GM12878 (cell line): ENCODE results near the gene TNS4. TPM values are rescaled to one million over a fixed set of nuclear protein-coding genes. Genes with fewer than 3 reads are reported as not detected.

ENCODE experiments used
- ATF7 ChIP-seq: fragments of 450-650 bp; IDR thresholded peaks from 2 replicates; pipeline ENCODE4 v1.6.1; 2016; ENCODE audit warnings: low read depth, mild to moderate bottlenecking
- BMI1 ChIP-seq: fragments of 450-650 bp; IDR thresholded peaks from 2 replicates; pipeline ENCODE4 v1.6.1; 2016; ENCODE audit warnings: mild to moderate bottlenecking, moderate library complexity, borderline replicate concordance
- BRCA1 ChIP-seq: IDR thresholded peaks from 2 replicates; pipeline ENCODE4 v1.6.1; 2011; ENCODE audit warnings: low read depth, low read length, improper control_type of control experiment
- CREM ChIP-seq: IDR thresholded peaks from 2 replicates; pipeline ENCODE4 v1.6.1; 2014; ENCODE audit warnings: antibody characterized with exemption, low read depth
- EED ChIP-seq: sonication (generic); IDR thresholded peaks from 2 replicates; pipeline ENCODE4 v1.6.1; 2016; ENCODE audit warnings: antibody characterized with exemption, low read depth
- EGR1 ChIP-seq, 2 experiments: IDR thresholded peaks; 1 replicate in 1 of 2; 2 replicates in 1 of 2; pipeline ENCODE4 v1.6.1; 2011 to 2012; ENCODE audit warnings: low read depth in 2 of 2, low read length in 2 of 2, borderline replicate concordance in 1 of 2, mild to moderate bottlenecking in 1 of 2, moderate library complexity in 1 of 2
- GABPA ChIP-seq: IDR thresholded peaks from 2 replicates; pipeline ENCODE4 v1.6.1; 2014; ENCODE audit warnings: antibody characterized with exemption, low read depth, mild to moderate bottlenecking, inconsistent platforms
- IKZF1 ChIP-seq: fragments of 450-650 bp; conservative IDR thresholded peaks from 2 replicates; pipeline ENCODE4 v1.6.1; 2017; ENCODE audit warnings: antibody characterized with exemption, mild to moderate bottlenecking
- KLF5 ChIP-seq: fragments of 450-650 bp; IDR thresholded peaks from 2 replicates; pipeline ENCODE4 v1.6.1; 2014; ENCODE audit warnings: mild to moderate bottlenecking; ENCODE audit not compliant: partially characterized antibody
- MEF2B ChIP-seq: fragments of 450-650 bp; IDR thresholded peaks from 2 replicates; pipeline ENCODE4 v1.6.1; 2018; ENCODE audit warnings: mild to moderate bottlenecking, moderate library complexity; ENCODE audit not compliant: partially characterized antibody, poor library complexity, severe bottlenecking
- NR2C2 ChIP-seq: IDR thresholded peaks from 2 replicates; pipeline ENCODE4 v1.6.1; 2011; ENCODE audit warnings: borderline replicate concordance, low read depth; ENCODE audit not compliant: control insufficient read depth, insufficient read length
- PML ChIP-seq: IDR thresholded peaks from 2 replicates; pipeline ENCODE4 v1.6.1; 2012; ENCODE audit warnings: low read length, inconsistent platforms
- POLR2A ChIP-seq: IDR thresholded peaks from 2 replicates; pipeline ENCODE4 v1.6.1; 2011; ENCODE audit warnings: low read depth, mild to moderate bottlenecking, low read length
- RBBP5 ChIP-seq: fragments of 200-600 bp; sonication (generic); conservative IDR thresholded peaks from 2 replicates; pipeline ENCODE4 v1.6.1; 2016
- RELA ChIP-seq: fragments of 450-650 bp; IDR thresholded peaks from 2 replicates; pipeline ENCODE4 v1.8.0; 2014; ENCODE audit warnings: borderline replicate concordance; ENCODE audit not compliant: partially characterized antibody
- SIX5 ChIP-seq: IDR thresholded peaks from 2 replicates; pipeline ENCODE4 v1.6.1; 2011; ENCODE audit warnings: mild to moderate bottlenecking, low read depth, low read length, moderate library complexity; ENCODE audit not compliant: severe bottlenecking
- SMAD1 ChIP-seq: fragments of 450-650 bp; IDR thresholded peaks from 2 replicates; pipeline ENCODE4 v1.6.1; 2018; ENCODE audit warnings: mild to moderate bottlenecking, low read depth; ENCODE audit not compliant: partially characterized antibody
- SMC3 ChIP-seq: IDR thresholded peaks from 2 replicates; pipeline ENCODE4 v1.6.1; 2011; ENCODE audit warnings: low read length, improper control_type of control experiment, borderline replicate concordance
- STAT1 ChIP-seq: fragments of 450-650 bp; conservative IDR thresholded peaks from 2 replicates; pipeline ENCODE4 v1.6.1; 2014; ENCODE audit warnings: antibody characterized with exemption, mild to moderate bottlenecking
- SUPT20H ChIP-seq: IDR thresholded peaks from 2 replicates; pipeline ENCODE4 v1.6.1; 2011; ENCODE audit warnings: low read depth, mild to moderate bottlenecking, low read length, moderate library complexity, borderline replicate concordance; ENCODE audit not compliant: control insufficient read depth
- polyA plus RNA-seq, 11 experiments: library from polyadenylated mRNA; depleted of rRNA in 4 of 11; unstranded in 6 of 11; stranded (reverse) in 5 of 11; fragments of >200 nt; fragmentation: Nextera tagmentation in 4 of 11; fragmentation: Illumina TruSeq in 1 of 11; extraction: Ambion mirVana in 4 of 11; extraction: Trizol in 1 of 11; gene quantifications; 1 replicate in 1 of 11; 2 replicates in 10 of 11; pipeline versions ENCODE4 v1.2.1 to v1.2.3, GENCODE V29; 2011 to 2016; ENCODE audit warnings: inconsistent platforms in 2 of 11, missing spikeins in 2 of 11, low read depth in 1 of 11
- total RNA-seq, 4 experiments: library from RNA; depleted of rRNA in 3 of 4; stranded (reverse); fragments of >200 nt in 3 of 4; fragmentation: Illumina TruSeq in 1 of 4; extraction: Trizol in 1 of 4; gene quantifications; 2 replicates each; pipeline versions ENCODE4 v1.2.1 to v1.2.3, GENCODE V29; 2013 to 2021
- TF ChIP-seq, protein P1 (sequence below): IDR thresholded peaks from 2 replicates; pipeline ENCODE4 v1.6.1; 2011; ENCODE audit warnings: mild to moderate bottlenecking, low read depth, low read length, moderate library complexity; ENCODE audit not compliant: insufficient replicate concordance
- TF ChIP-seq, protein P2 (sequence below): IDR thresholded peaks from 2 replicates; pipeline ENCODE4 v1.6.1; 2011; ENCODE audit warnings: borderline replicate concordance, low read depth, mild to moderate bottlenecking, moderate library complexity, mixed read lengths, low read length; ENCODE audit not compliant: insufficient read depth; ENCODE audit errors: extremely low read length
- TF ChIP-seq, protein P3 (sequence below): fragments of 450-650 bp; IDR thresholded peaks from 2 replicates; pipeline ENCODE4 v1.6.1; 2017; ENCODE audit warnings: mild to moderate bottlenecking
- TF ChIP-seq, protein P4 (sequence below): fragments of 450-650 bp; IDR thresholded peaks from 2 replicates; pipeline ENCODE4 v1.6.1; 2018; ENCODE audit warnings: borderline replicate concordance, mild to moderate bottlenecking; ENCODE audit not compliant: partially characterized antibody

TNS4 gene
- total and polyA plus RNA-seq, 10 of the 15 experiments (the other 5 are each of a cell fraction or from before 2014, with no cell fraction given) = 0.10 to 0.90 (median 0.68) TPM; not detected in 2

DNA sequence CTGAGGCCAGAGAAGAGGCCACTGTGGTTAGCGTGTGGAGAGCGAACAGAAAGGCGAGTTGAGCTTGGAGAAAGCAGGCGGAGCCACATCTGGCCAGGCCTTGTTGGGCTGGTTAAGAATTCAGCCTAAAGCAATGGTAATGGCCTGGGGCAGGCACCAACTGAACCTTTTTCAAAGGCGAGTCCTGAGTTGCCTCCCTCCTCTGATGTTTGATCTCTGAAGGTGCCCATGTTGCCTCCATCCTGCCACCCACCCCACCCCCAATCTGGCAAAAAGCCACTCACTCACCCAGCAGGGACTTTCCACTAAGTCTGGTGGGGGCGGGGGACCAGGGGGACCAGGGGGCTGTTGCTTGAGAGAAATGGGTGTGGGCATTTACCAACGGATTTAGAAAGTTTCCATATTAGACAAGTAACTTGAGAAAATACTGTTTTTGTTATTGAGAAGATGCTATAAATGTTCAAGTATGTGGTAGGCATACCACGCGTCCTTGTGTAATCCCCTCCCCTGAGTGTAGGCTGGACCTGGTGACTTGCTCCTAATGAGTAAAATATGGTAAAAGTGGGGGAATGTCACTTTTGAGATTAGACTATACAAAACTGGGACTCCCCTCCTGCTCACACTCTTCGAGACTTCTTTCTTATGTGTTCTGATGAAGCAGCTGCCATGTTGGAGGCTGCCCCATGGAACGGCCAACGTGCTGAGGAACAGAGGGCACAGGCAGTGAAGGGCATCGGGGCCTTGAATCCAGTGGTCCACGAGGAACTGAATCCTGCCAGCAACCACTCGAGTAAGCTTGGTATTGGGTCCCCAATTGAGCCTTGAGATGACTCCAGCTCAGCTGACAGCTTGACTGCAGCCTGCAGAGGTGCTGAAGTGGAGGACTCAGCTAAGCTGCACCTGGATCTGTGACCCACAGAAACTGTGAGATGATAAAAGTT lies 29.9 kb upstream of the TNS4 start (continued):
- TF ChIP-seq SUPT20H (no peak), IKZF1 (peak; percentile 50), NR2C2 (no peak), SIX5 (no peak), GABPA (no peak), POLR2A (no peak), BMI1 (peak; percentile 54; the same call in 1 of the 2 replicates), EGR1 (IDR thresholded peaks at IDR 0.05; ENCODE audit: borderline replicate concordance in 1 of 2, low read depth in 2 of 2, low read length in 2 of 2) (no peak), EED (no peak), KLF5 (no peak), ATF7 (peak; percentile 43; the same call in 1 of the 2 replicates), SMC3 (no peak), MEF2B (peak; percentile 69), RELA (peak; percentile 25), SMAD1 (peak; percentile 70), RBBP5 (no peak), PML (no peak), BRCA1 (no peak), CREM (no peak; the same call in none of the 2 replicates), STAT1 (0 out of 2 replicates have a peak, but pooled peaks have one; percentile 32)
- TF ChIP-seq, protein P1, sequence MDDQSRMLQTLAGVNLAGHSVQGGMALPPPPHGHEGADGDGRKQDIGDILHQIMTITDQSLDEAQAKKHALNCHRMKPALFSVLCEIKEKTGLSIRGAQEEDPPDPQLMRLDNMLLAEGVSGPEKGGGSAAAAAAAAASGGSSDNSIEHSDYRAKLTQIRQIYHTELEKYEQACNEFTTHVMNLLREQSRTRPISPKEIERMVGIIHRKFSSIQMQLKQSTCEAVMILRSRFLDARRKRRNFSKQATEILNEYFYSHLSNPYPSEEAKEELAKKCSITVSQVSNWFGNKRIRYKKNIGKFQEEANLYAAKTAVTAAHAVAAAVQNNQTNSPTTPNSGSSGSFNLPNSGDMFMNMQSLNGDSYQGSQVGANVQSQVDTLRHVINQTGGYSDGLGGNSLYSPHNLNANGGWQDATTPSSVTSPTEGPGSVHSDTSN = no peak
- TF ChIP-seq, protein P2, sequence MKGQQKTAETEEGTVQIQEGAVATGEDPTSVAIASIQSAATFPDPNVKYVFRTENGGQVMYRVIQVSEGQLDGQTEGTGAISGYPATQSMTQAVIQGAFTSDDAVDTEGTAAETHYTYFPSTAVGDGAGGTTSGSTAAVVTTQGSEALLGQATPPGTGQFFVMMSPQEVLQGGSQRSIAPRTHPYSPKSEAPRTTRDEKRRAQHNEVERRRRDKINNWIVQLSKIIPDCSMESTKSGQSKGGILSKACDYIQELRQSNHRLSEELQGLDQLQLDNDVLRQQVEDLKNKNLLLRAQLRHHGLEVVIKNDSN = no peak
- TF ChIP-seq, protein P3, sequence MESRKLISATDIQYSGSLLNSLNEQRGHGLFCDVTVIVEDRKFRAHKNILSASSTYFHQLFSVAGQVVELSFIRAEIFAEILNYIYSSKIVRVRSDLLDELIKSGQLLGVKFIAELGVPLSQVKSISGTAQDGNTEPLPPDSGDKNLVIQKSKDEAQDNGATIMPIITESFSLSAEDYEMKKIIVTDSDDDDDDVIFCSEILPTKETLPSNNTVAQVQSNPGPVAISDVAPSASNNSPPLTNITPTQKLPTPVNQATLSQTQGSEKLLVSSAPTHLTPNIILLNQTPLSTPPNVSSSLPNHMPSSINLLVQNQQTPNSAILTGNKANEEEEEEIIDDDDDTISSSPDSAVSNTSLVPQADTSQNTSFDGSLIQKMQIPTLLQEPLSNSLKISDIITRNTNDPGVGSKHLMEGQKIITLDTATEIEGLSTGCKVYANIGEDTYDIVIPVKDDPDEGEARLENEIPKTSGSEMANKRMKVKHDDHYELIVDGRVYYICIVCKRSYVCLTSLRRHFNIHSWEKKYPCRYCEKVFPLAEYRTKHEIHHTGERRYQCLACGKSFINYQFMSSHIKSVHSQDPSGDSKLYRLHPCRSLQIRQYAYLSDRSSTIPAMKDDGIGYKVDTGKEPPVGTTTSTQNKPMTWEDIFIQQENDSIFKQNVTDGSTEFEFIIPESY = no peak
- TF ChIP-seq, protein P4, sequence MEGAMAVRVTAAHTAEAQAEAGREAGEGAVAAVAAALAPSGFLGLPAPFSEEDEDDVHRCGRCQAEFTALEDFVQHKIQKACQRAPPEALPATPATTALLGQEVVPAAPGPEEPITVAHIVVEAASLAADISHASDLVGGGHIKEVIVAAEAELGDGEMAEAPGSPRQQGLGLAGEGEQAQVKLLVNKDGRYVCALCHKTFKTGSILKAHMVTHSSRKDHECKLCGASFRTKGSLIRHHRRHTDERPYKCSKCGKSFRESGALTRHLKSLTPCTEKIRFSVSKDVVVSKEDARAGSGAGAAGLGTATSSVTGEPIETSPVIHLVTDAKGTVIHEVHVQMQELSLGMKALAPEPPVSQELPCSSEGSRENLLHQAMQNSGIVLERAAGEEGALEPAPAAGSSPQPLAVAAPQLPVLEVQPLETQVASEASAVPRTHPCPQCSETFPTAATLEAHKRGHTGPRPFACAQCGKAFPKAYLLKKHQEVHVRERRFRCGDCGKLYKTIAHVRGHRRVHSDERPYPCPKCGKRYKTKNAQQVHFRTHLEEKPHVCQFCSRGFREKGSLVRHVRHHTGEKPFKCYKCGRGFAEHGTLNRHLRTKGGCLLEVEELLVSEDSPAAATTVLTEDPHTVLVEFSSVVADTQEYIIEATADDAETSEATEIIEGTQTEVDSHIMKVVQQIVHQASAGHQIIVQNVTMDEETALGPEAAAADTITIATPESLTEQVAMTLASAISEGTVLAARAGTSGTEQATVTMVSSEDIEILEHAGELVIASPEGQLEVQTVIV = no peak
